Right atrium auricular region (tissue), 2 donors: ENCODE measurements around the gene VWA2. TPM values are rescaled to one million over a fixed set of nuclear protein-coding genes. Genes with fewer than 3 reads are reported as not detected.
"Not testable (repeated sequence)": the region's sequence is repeated elsewhere in the genome, so short reads cannot be mapped to it uniquely, and the experiment has no call there.

Experiments
- DNase-seq: peaks from one replicate; pipeline ENCODE4 v3.0.0-alpha.2; 2019; ENCODE audit warnings: low spot score
- H3K27ac ChIP-seq, 2 donors: fragments of 200-600 bp; sonication (generic); 1 replicate in 1 of 2; 2 replicates in 1 of 2; pipeline ENCODE4 v1.5.1; 2016 to 2019
- H3K27me3 ChIP-seq, 2 donors: fragments of 200-600 bp; sonication (generic); one replicate each; pipeline versions ENCODE4 v1.5.1 to v1.6.0; 2017 to 2019
- H3K36me3 ChIP-seq: fragments of 200-600 bp; sonication (generic); one replicate; pipeline ENCODE4 v1.5.1; 2016
- H3K4me1 ChIP-seq, 2 donors: fragments of 200-600 bp; sonication (generic); one replicate each; pipeline versions ENCODE4 v1.5.1 to v1.6.0; 2017 to 2019
- H3K4me3 ChIP-seq, 2 donors: fragments of 200-600 bp; sonication (generic); 1 replicate in 1 of 2; 2 replicates in 1 of 2; pipeline ENCODE4 v1.5.1; 2017 to 2019; ENCODE audit warnings: mild to moderate bottlenecking in 1 of 2, moderate library complexity in 1 of 2
- H3K9me3 ChIP-seq, 2 donors: fragments of 200-600 bp; sonication (generic); one replicate each; pipeline ENCODE4 v1.5.1; 2019
- CTCF ChIP-seq, 2 donors: fragments of 200-600 bp; sonication (generic); IDR thresholded peaks; one replicate each; pipeline ENCODE4 v1.5.1; 2019; ENCODE audit warnings: antibody characterized with exemption in 2 of 2
- total RNA-seq, 2 donors: library from RNA; depleted of rRNA; stranded (reverse); fragments of >200 nt; gene quantifications; one replicate each; pipeline ENCODE4 v1.1.0, GENCODE V29; 2016

VWA2 gene
- total RNA-seq, 2 donors from 2014 or later: not detected

DNA sequence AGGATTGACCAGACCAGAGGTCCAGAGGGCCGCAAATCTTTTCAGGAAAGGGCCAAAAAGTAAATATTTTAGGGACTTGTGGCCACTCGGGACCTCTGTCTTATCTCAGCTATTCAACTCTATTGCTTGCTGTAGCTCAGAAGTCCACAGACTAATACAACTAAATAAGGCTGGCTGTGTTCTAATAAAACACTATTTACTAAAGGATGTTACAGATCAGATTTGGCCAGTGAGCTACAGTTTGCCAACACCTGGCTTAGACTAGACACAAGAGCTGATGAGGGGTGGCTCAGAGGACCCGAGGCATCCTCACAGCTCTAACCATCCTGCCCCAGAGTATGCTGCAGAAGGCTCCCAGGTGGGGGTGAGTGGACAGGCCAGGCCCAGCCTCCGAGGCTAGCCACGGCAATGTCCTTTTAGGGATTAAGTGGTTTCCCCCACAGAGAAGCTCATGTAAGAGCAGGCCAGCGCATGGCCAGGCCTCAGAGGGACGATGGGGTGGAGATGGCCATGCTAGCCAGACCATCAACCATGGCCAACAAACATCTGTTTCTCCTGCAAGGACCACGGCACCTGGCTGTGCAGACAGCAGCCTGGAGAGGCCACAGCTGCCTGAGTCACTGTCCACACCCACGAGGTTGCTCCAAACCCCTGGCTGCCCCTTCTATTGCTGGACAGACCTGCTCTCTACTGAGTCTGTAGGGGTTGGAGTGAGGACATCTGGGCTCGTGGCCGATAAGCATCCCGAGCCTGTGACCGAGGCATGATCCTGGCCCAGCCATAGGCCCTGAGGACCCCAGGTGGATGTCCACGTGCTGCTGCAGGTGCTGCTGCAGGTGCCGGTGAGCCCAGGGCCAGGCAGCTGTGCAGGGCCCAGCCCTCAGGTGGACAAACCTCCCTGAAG lies 88.7 kb downstream of the VWA2 start:
- H3K27me3 ChIP-seq: no peaks in the 10 kb centered on the region
- H3K36me3 ChIP-seq: no peaks in the 10 kb centered on the region
- no peak overlapping the region for H3K4me3 ChIP-seq
- no peak overlapping the region for H3K27ac ChIP-seq
- no peak for TF ChIP-seq CTCF (IDR thresholded peaks at IDR 0.05)
- DNase-seq: no peak
- H3K9me3 ChIP-seq: no peaks in the 10 kb centered on the region
- H3K4me1 ChIP-seq: peaks cover 0 to 39% of the 10 kb centered on the region in 2 donors

- DNase-seq: no peak
- no peak overlapping the region for H3K27ac ChIP-seq
- H3K9me3 ChIP-seq: no peaks in the 10 kb centered on the region
- no peaks in the 10 kb centered on the region for H3K27me3 ChIP-seq
- H3K4me3 ChIP-seq: no peak overlapping the region
- H3K4me1 ChIP-seq: peaks cover 0 to 40% of the 10 kb centered on the region in 2 donors
- H3K36me3 ChIP-seq: no peaks in the 10 kb centered on the region
- no peak for TF ChIP-seq CTCF (IDR thresholded peaks at IDR 0.05)
Observed at GRCh38 chr10:114328441-114328812, 89.4 kb downstream of the VWA2 start.

DNA sequence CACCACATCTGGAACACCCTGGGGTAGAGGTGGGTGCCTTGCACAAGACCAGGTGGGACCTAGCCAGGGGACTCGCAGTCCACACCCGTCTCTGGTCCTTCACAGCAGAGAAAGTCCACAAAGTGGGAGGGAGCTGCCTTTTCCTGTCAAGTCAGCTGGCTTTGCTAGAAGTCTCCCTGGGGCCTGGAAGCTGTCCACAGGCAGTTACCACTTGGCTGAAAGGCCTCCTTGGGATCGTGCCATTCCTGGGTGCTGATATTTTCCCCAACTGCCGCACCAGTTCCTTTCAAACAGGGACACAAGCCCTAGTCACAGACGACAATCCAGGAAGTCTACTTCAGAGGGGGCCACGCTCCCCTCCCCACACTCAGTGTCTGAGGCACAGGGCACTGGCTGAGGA lies 89.8 kb downstream of the VWA2 start:
- peak overlapping the region in 1 of 2 donors; percentile 13 for H3K27ac ChIP-seq
- DNase-seq: no peak
- no peak for TF ChIP-seq CTCF (IDR thresholded peaks at IDR 0.05)
- H3K4me1 ChIP-seq: peaks cover 0 to 40% of the 10 kb centered on the region in 2 donors
- H3K27me3 ChIP-seq: no peaks in the 10 kb centered on the region
- H3K9me3 ChIP-seq: no peaks in the 10 kb centered on the region
- H3K36me3 ChIP-seq: no peaks in the 10 kb centered on the region
- H3K4me3 ChIP-seq: no peak overlapping the region

DNA sequence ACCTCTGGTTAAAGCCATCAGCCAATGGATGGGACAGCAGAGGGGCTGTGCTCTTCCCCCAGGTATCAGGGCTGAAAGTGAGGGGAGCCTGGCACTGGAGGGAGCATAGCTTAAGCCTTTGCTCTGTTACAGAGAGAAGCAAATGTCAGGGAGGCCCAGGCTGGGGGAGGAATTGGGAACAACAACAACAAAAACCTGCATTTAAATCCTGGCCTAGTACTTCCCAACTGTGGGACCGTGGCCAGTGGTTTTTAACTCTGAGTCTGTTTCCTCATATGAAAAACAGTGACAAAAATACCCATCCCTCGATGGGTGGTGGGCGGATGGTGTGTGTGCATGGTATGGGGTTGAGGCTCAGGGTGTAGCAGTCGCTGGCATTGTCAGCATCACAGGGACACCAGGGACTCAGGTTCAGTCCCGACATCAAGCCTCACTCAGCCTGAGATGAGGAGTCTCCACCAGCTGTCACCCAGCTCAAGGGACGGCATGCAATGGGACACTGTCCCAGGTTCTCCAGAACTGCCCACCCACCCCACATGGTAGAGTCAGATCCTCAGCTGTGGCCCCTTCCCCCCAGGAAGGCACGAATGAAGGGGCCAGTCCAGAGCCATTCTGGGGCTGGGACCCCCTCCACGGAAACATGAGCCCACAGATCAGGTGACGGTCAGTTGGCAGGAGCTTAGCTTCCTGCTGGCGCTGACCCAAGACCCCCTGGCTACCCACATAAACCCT lies 90.7 kb downstream of the VWA2 start:
- Histone ChIP-seq H3K27ac (peak overlapping the region in 1 of 2 donors; percentile 13), H3K9me3 (no peaks in the 10 kb centered on the region), H3K4me1 (peaks cover 0 to 40% of the 10 kb centered on the region in 2 donors), H3K27me3 (no peaks in the 10 kb centered on the region), H3K36me3 (no peaks in the 10 kb centered on the region), H3K4me3 (no peak overlapping the region)
- DNase-seq: no peak
- TF ChIP-seq CTCF (IDR thresholded peaks at IDR 0.05): no peak

GRCh38 chr10:114332301-114333192 lies 93.5 kb downstream of the VWA2 start:
- TF ChIP-seq CTCF (IDR thresholded peaks at IDR 0.05): no peak
- Histone ChIP-seq H3K9me3 (no peaks in the 10 kb centered on the region), H3K4me1 (peaks cover 0 to 38% of the 10 kb centered on the region in 2 donors), H3K27ac (peak overlapping the region; percentile 32 to 46), H3K4me3 (no peak overlapping the region), H3K27me3 (no peaks in the 10 kb centered on the region), H3K36me3 (no peaks in the 10 kb centered on the region)
- DNase-seq: no peak

DNA sequence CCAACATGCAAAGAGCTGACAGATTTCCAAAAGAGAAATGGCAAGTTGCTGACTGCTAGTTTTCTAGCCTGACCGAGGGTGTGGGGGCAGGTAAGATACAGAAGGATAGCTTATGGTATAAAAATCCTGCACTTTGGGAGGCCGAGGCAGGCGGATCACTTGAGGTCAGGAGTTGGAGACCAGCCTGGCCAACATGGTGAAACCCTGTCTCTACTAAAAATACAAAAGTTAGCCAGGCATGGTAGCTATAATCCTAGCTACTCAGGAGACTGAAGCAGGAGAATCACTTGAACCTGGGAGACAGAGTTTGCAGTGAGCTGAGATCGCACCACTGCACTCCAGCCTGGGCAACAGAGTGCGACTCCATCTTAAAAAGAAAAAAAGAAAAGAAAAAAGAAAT lies 94.4 kb downstream of the VWA2 start:
- not testable (repeated sequence) for DNase-seq
- H3K27ac ChIP-seq: peak overlapping the region in 1 of 2 donors; percentile 1

More for the DNA sequence above, 94.4 kb downstream of the VWA2 start:
- not testable (repeated sequence) for H3K27me3 ChIP-seq, H3K36me3 ChIP-seq, H3K4me3 ChIP-seq, H3K9me3 ChIP-seq
- peaks cover 0 to 29% of the 10 kb centered on the region in 2 donors for H3K4me1 ChIP-seq
